Measurements from ENCODE around the gene NFS1.
"Not testable (repeated sequence)": the region's sequence is repeated elsewhere in the genome, so short reads cannot be mapped to it uniquely, and the experiment has no call there.

- not testable (repeated sequence) for TF ChIP-seq CTCF, POLR2A (IDR thresholded peaks at IDR 0.05)
Observed at GRCh38 chr20:35718321-35718720, 19.2 kb upstream of the NFS1 start.

Data from prostate gland (tissue), 2 donors.